GM23338 (cell line): Measurements from ENCODE around the gene MLANA. TPM values are rescaled to one million over a fixed set of nuclear protein-coding genes. Genes with fewer than 3 reads are reported as not detected.
A peak's percentile ranks its signal among the peaks of the same experiment; 100 is the strongest.

ENCODE experiments used
- ATAC-seq: fragments of 200-7000 bp; cut with Tn5 transposase; 3 replicates; pipeline ENCODE4 v1.9.1; 2020
- DNase-seq: peaks from one replicate; pipeline ENCODE4 v3.0.0-alpha.2; 2015; ENCODE audit warnings: low spot score
- H2AFZ ChIP-seq: fragments of 200-600 bp; sonication (generic); 2 replicates; pipeline ENCODE4 v1.8.0; 2016; ENCODE audit warnings: antibody characterized with exemption, mild to moderate bottlenecking, moderate library complexity
- H3F3A ChIP-seq: fragments of 200-600 bp; sonication (generic); replicated peaks from 2 replicates; pipeline ENCODE4 v1.8.0; 2017; ENCODE audit warnings: antibody characterized with exemption, mixed run types, low read depth
- H3K27ac ChIP-seq: fragments of 200-600 bp; sonication (generic); 2 replicates; pipeline ENCODE4 v1.6.1; 2016; ENCODE audit warnings: low read depth
- H3K27me3 ChIP-seq: fragments of 200-600 bp; sonication (generic); 2 replicates; pipeline ENCODE4 v1.8.0; 2016; ENCODE audit warnings: mild to moderate bottlenecking, mixed run types, moderate library complexity; ENCODE audit not compliant: insufficient read depth
- H3K36me3 ChIP-seq: fragments of 200-600 bp; sonication (generic); 2 replicates; pipeline ENCODE4 v1.8.0; 2016; ENCODE audit warnings: mild to moderate bottlenecking; ENCODE audit not compliant: insufficient read depth
- H3K4me1 ChIP-seq: fragments of 200-600 bp; sonication (generic); 2 replicates; pipeline ENCODE4 v1.8.0; 2016; ENCODE audit warnings: mild to moderate bottlenecking, moderate library complexity; ENCODE audit not compliant: insufficient read depth
- H3K4me2 ChIP-seq: fragments of 200-600 bp; sonication (generic); 2 replicates; pipeline ENCODE4 v1.7.1; 2017; ENCODE audit warnings: mixed run types
- H3K4me3 ChIP-seq: fragments of 200-600 bp; sonication (generic); 2 replicates; pipeline ENCODE4 v1.6.1; 2016; ENCODE audit warnings: mixed run types
- H3K79me2 ChIP-seq: fragments of 200-600 bp; sonication (generic); replicated peaks from 2 replicates; pipeline ENCODE4 v1.8.0; 2017; ENCODE audit warnings: mild to moderate bottlenecking; ENCODE audit not compliant: insufficient read depth
- H3K9me2 ChIP-seq: fragments of 200-600 bp; sonication (generic); 2 replicates; pipeline ENCODE4 v1.8.0; 2017; ENCODE audit not compliant: insufficient read depth
- H4K20me1 ChIP-seq: fragments of 200-600 bp; sonication (generic); replicated peaks from 2 replicates; pipeline ENCODE4 v1.8.0; 2017; ENCODE audit warnings: mild to moderate bottlenecking; ENCODE audit not compliant: insufficient read depth
- H3K27ac Mint-ChIP-seq: 2 replicates; pipeline ENCODE4 v1.8.0; 2020; ENCODE audit warnings: inconsistent platforms, mild to moderate bottlenecking, moderate library complexity, mixed read lengths
- H3K27me3 Mint-ChIP-seq: 3 replicates; pipeline ENCODE4 v1.8.0; 2022; ENCODE audit warnings: low read depth, mild to moderate bottlenecking, moderate library complexity, mixed read lengths, inconsistent platforms; ENCODE audit not compliant: insufficient read depth, poor library complexity
- H3K36me3 Mint-ChIP-seq: 3 replicates; pipeline ENCODE4 v1.8.0; 2021; ENCODE audit warnings: low read depth, mild to moderate bottlenecking, inconsistent platforms, moderate library complexity, mixed read lengths
- H3K4me1 Mint-ChIP-seq: 3 replicates; pipeline ENCODE4 v1.8.0; 2020; ENCODE audit warnings: mild to moderate bottlenecking, inconsistent platforms, mixed read lengths
- H3K4me3 Mint-ChIP-seq: 3 replicates; pipeline ENCODE4 v1.8.0; 2021; ENCODE audit warnings: moderate library complexity, mild to moderate bottlenecking, inconsistent platforms, mixed read lengths
- H3K9me3 Mint-ChIP-seq: 3 replicates; pipeline ENCODE4 v1.8.0; 2020; ENCODE audit warnings: moderate library complexity, mild to moderate bottlenecking, inconsistent platforms, mixed read lengths
- CREB1 ChIP-seq: fragments of 250-450 bp; sonication (Bioruptor Pico); IDR thresholded peaks from 2 replicates; pipeline ENCODE4 v1.5.0; 2020; ENCODE audit warnings: low read depth, mild to moderate bottlenecking, moderate library complexity
- CTCF ChIP-seq, 2 experiments: fragments of 200-600 bp in 1 of 2; sonication (generic) in 1 of 2; conservative IDR thresholded peaks; 2 replicates each; pipeline versions ENCODE4 v1.5.1 to v1.6.1; 2016 to 2017; ENCODE audit warnings: antibody characterized with exemption in 2 of 2, low read depth in 2 of 2, mild to moderate bottlenecking in 2 of 2, moderate library complexity in 1 of 2
- ETS1 ChIP-seq: IDR thresholded peaks from 2 replicates; pipeline ENCODE4 v1.6.1; 2016; ENCODE audit warnings: antibody characterized with exemption
- EZH2 ChIP-seq: fragments of 200-600 bp; sonication (generic); IDR thresholded peaks from one replicate; pipeline ENCODE4 v1.8.0; 2017; ENCODE audit warnings: antibody characterized with exemption, mild to moderate bottlenecking, low read depth; ENCODE audit not compliant: unreplicated experiment
- EZH2phosphoT487 ChIP-seq: fragments of 200-600 bp; sonication (generic); IDR thresholded peaks from one replicate; pipeline ENCODE4 v1.8.1; 2018; ENCODE audit warnings: antibody characterized with exemption; ENCODE audit not compliant: unreplicated experiment
- JUNB ChIP-seq: IDR thresholded peaks from one replicate; pipeline ENCODE4 v1.6.1; 2016; ENCODE audit warnings: antibody characterized with exemption; ENCODE audit not compliant: unreplicated experiment
- NANOG ChIP-seq: IDR thresholded peaks from 2 replicates; pipeline ENCODE4 v1.6.1; 2016; ENCODE audit warnings: antibody characterized with exemption, borderline replicate concordance
- POLR2AphosphoS5 ChIP-seq: IDR thresholded peaks from 2 replicates; pipeline ENCODE4 v1.6.1; 2016; ENCODE audit warnings: antibody characterized with exemption, low read depth
- REST ChIP-seq: IDR thresholded peaks from one replicate; pipeline ENCODE4 v1.6.1; 2018; ENCODE audit warnings: antibody characterized with exemption; ENCODE audit not compliant: unreplicated experiment
- STAT1 ChIP-seq: IDR thresholded peaks from one replicate; pipeline ENCODE4 v1.6.1; 2016; ENCODE audit warnings: antibody characterized with exemption; ENCODE audit not compliant: unreplicated experiment
- ZNF114 ChIP-seq: fragments of 250-450 bp; sonication (Bioruptor Pico); IDR thresholded peaks from 2 replicates; pipeline ENCODE4 v1.5.0; 2020; ENCODE audit warnings: mild to moderate bottlenecking, moderate library complexity
- ZNF331 ChIP-seq: fragments of 250-450 bp; sonication (Bioruptor Pico); IDR thresholded peaks from 2 replicates; pipeline ENCODE4 v1.5.0; 2020; ENCODE audit warnings: low read depth, mild to moderate bottlenecking, moderate library complexity
- ZNF462 ChIP-seq: fragments of 250-450 bp; sonication (Bioruptor Pico); IDR thresholded peaks from 2 replicates; pipeline ENCODE4 v1.5.0; 2020; ENCODE audit warnings: mild to moderate bottlenecking, moderate library complexity
- polyA plus RNA-seq: library from polyadenylated mRNA; unstranded; fragments of >200 nt; fragmentation: Nextera tagmentation; extraction: Ambion mirVana; gene quantifications from 2 replicates; pipeline ENCODE4 v1.2.1, GENCODE V29; 2016
- total RNA-seq: library from RNA; depleted of rRNA; stranded (reverse); fragments of >200 nt; shearing (Covaris generic); gene quantifications from 2 replicates; pipeline ENCODE4 v1.2.3, GENCODE V29; 2014

MLANA gene
- total and polyA plus RNA-seq, 2 experiments from 2014 or later = not detected

- no peaks in the 10 kb centered on the region for H3K9me3 Mint-ChIP-seq
- no peaks in the 10 kb centered on the region for H3K9me2 ChIP-seq
- peaks cover 6% of the 10 kb centered on the region; the same call in 2 of the 3 replicates for H3K4me1 Mint-ChIP-seq
- peaks cover 3% of the 10 kb centered on the region for H3K4me1 ChIP-seq
- H3K27me3 Mint-ChIP-seq = no peaks in the 10 kb centered on the region
- peak overlapping the region; percentile 85; the same call in 1 of the 2 replicates for H3K27ac Mint-ChIP-seq
- DNase-seq (peak; percentile 50), ATAC-seq (peak; percentile 97)
- H3K36me3 Mint-ChIP-seq = no peaks in the 10 kb centered on the region
- H3K27ac ChIP-seq = no peak overlapping the region
- no peaks in the 10 kb centered on the region for H3F3A ChIP-seq
- no peak overlapping the region for H3K4me2 ChIP-seq
- H3K27me3 ChIP-seq = no peaks in the 10 kb centered on the region
- no peak overlapping the region for H2AFZ ChIP-seq
- H3K79me2 ChIP-seq = no peaks in the 10 kb centered on the region
- TF ChIP-seq JUNB (no peak), EZH2 (no peak), NANOG (no peak), STAT1 (no peak), ETS1 (no peak), ZNF114 (CRISPR knock-in tag) (no peak), EZH2phosphoT487 (no peak), CREB1 (CRISPR knock-in tag) (no peak), ZNF331 (CRISPR knock-in tag) (no peak), REST (no peak), CTCF (conservative IDR thresholded peaks at IDR 0.05; ENCODE audit: low read depth in 2 of 2) (no peak), POLR2AphosphoS5 (no peak), ZNF462 (CRISPR knock-in tag) (no peak)
- no peak overlapping the region for H3K4me3 Mint-ChIP-seq
- H3K4me3 ChIP-seq = no peak overlapping the region
- no peaks in the 10 kb centered on the region for H3K36me3 ChIP-seq
- no peaks in the 10 kb centered on the region for H4K20me1 ChIP-seq
Observed at GRCh38 chr9:5947912-5948311, 57.2 kb downstream of the MLANA start.
